T47D (cell line): Measurements from ENCODE around the gene MBNL2.

Experiments
- DNase-seq, 2 experiments: peaks; one replicate each; pipeline versions ENCODE4 v3.0.0 to v3.0.0-alpha.2; 2011 to 2012; ENCODE audit warnings: low read depth in 1 of 2, low spot score in 1 of 2
- JUND ChIP-seq: IDR thresholded peaks from 2 replicates; pipeline ENCODE4 v1.6.1; 2012; ENCODE audit warnings: low read depth
- in situ Hi-C: cut with HindIII; loops from 2 replicates; pipeline ENCODE4 v1.10.0; 2016; ENCODE audit warnings: low sequenced_read_pairs, low pct_unique_long_range_greater_than_20kb

Gene MBNL2

GRCh38 chr13:97231118-97231828 lies 9.1 kb downstream of the MBNL2 start:
- TF ChIP-seq JUND = no peak
- DNase-seq = no peak
- in situ Hi-C loops = no loop called here

GRCh38 chr13:97231829-97232196 lies 9.7 kb downstream of the MBNL2 start:
- no peak for DNase-seq
- TF ChIP-seq JUND = no peak
- in situ Hi-C loops = no loop called here

- TF ChIP-seq JUND = no peak
- DNase-seq = no peak
- in situ Hi-C loops = no loop called here
Measured at GRCh38 chr13:97233499-97233898, 11.4 kb downstream of the MBNL2 start.

- TF ChIP-seq JUND = no peak
- DNase-seq = no peak
- in situ Hi-C loops = no loop called here
Measured at GRCh38 chr13:97234236-97234635, 12.1 kb downstream of the MBNL2 start.

- TF ChIP-seq JUND = no peak
- in situ Hi-C loops = no loop called here
- no peak for DNase-seq
Measured at GRCh38 chr13:97234742-97235141, 12.6 kb downstream of the MBNL2 start.

- TF ChIP-seq JUND = no peak
- no peak for DNase-seq
- in situ Hi-C loops = no loop called here
Measured at GRCh38 chr13:97235549-97236231, 13.6 kb downstream of the MBNL2 start.

GRCh38 chr13:97237388-97237787 lies 15.3 kb downstream of the MBNL2 start:
- no peak for TF ChIP-seq JUND
- DNase-seq = no peak
- in situ Hi-C loops = no loop called here

GRCh38 chr13:97238432-97238831 lies 16.3 kb downstream of the MBNL2 start:
- DNase-seq = no peak
- in situ Hi-C loops = no loop called here
- no peak for TF ChIP-seq JUND

GRCh38 chr13:97238883-97239282 lies 16.8 kb downstream of the MBNL2 start:
- in situ Hi-C loops = no loop called here
- DNase-seq = no peak
- no peak for TF ChIP-seq JUND

GRCh38 chr13:97239306-97239705 lies 17.2 kb downstream of the MBNL2 start:
- no peak for DNase-seq
- in situ Hi-C loops = no loop called here
- no peak for TF ChIP-seq JUND

- in situ Hi-C loops = no loop called here
- TF ChIP-seq JUND = no peak
- no peak for DNase-seq
Measured at GRCh38 chr13:97239943-97240787, 18.0 kb downstream of the MBNL2 start.

- in situ Hi-C loops = no loop called here
- no peak for TF ChIP-seq JUND
- no peak for DNase-seq
Measured at GRCh38 chr13:97240788-97241734, 18.9 kb downstream of the MBNL2 start.
